ENCODE data around the gene KCP.

The KCP gene

DNA sequence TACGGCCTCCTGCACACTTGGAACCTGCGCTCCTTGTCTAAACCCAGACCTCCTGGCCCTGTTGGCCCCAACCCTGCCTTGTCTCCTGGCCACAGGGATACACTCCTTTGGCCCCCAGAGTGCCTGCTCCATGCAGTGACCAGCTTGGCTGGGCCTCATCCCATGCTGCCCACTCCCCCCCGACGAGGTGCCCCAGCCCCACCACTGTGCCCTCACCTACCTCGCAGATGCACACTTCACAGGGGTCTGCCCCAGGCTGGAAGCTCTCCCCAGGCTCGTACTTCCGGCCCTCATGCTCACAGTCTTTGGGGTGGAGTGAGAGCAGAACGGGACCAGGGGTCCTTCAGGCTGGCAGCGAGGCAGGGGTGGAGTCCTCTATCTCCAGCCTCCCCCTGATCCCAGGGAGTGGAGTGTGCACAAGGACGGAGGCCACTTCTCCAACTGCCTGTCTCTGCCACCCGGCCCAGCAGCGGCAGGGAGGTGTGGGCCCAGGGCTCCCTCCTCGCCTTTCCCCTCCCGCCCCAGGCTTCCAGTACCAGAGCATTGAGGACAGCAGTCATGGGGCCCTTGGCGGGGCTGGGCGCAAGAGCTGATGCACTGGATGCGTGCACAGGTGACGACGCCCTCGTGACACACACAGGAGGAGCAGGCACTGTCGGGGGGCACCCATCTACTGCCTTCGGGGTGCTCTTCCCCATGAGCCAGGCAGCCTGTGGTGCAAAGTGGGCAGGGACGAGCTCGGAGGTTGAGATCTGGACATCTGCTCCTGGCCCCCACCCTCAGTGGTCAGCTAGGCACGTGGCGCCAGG, 25.7 kb downstream of the KCP start:
- peak in 1 of 3 donors; percentile 41 for DNase-seq
- H3K9me3 ChIP-seq (ENCODE audit: control extremely low read depth in 1 of 5, control insufficient read depth in 4 of 5, insufficient read depth in 2 of 5, low read depth in 1 of 5, low read length in 4 of 5): no peaks in the 10 kb centered on the region
- CTCF ChIA-PET: interaction anchor here (1.5 to 9.8 kb wide), 8 partner anchors 12 to 81 kb away, joined by 3 to 123 read pairs (median 8); partner anchors contain the start of gene ATP6V1F
- POLR2A ChIA-PET: no interaction called here
- H3K27ac ChIP-seq (ENCODE audit: insufficient read depth in 1 of 2, low read depth in 1 of 2, low read length in 2 of 2, poor library complexity in 1 of 2, severe bottlenecking in 2 of 2): no peak overlapping the region
- no peaks in the 10 kb centered on the region for H3K36me3 ChIP-seq (ENCODE audit: control insufficient read depth in 4 of 4, insufficient read depth in 4 of 4, low read length in 3 of 4)
- peaks cover 0 to 15% (median 5%) of the 10 kb centered on the region in 5 experiments for H3K27me3 ChIP-seq (replicated peaks in 2 of 5; ENCODE audit: control insufficient read depth in 4 of 5, insufficient read depth in 5 of 5, low read length in 4 of 5)
- WGBS (ENCODE audit: insufficient coverage): 96% methylated on average over 17 of the region's 26 CpGs
- no peak overlapping the region for H3K4me3 ChIP-seq (ENCODE audit: control insufficient read depth in 1 of 7, extremely low read depth in 1 of 7, insufficient read depth in 4 of 7, low read depth in 2 of 7, low read length in 6 of 7)
- peaks cover 0 to 5% (median 4%) of the 10 kb centered on the region in 4 experiments for H3K4me1 ChIP-seq (ENCODE audit: control extremely low read depth in 1 of 4, control insufficient read depth in 4 of 4, insufficient read depth in 4 of 4, low read length in 3 of 4)

DNA sequence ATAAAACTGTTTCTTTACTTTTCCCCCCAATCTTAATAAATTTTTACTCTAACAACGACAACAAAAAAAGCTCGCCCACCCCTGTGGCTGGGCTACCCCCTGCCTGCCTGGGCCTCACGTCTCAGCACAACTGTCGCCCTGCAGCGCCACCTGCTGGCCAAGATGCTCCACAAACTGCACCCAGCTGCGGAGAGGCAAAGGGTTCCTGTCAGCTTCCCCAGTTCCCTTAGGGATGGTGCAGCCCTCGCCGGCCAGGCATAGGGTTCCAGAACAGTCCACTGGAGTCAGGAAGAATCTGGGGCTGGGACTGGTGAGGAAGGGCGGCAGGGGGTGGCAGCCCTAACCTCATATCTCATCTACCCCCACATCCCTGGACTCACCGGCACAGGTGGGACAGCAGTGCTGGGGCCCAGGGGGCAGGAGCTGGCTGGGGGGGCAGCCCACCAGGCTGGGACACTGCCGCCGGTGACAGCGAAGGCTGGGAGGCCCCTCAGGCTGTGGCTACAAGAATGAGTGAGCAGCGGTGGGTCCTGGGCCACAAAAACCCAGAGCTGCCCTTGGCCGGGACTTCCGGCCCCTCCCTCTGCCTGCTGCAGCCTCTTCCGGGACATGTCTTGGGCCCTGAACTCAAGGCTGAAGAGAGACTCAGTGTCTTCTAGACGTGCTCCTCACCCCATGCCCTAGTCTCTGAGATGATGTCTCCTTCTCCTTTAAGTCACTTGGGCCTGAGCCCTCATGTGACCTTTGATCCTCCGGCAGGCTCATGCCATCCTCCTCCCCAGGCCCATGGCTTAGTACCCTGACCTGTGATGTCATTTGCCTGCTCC, 26.7 kb downstream of the KCP start:
- WGBS (ENCODE audit: insufficient coverage): 56% methylated on average over 16 of the region's 19 CpGs
- H3K4me3 ChIP-seq (ENCODE audit: control insufficient read depth in 1 of 7, extremely low read depth in 1 of 7, insufficient read depth in 4 of 7, low read depth in 2 of 7, low read length in 6 of 7): no peak overlapping the region
- no peak overlapping the region for H3K27ac ChIP-seq (ENCODE audit: insufficient read depth in 1 of 2, low read depth in 1 of 2, low read length in 2 of 2, poor library complexity in 1 of 2, severe bottlenecking in 2 of 2)
- peaks cover 0 to 8% (median 4%) of the 10 kb centered on the region in 5 experiments for H3K27me3 ChIP-seq (replicated peaks in 2 of 5; ENCODE audit: control insufficient read depth in 4 of 5, insufficient read depth in 5 of 5, low read length in 4 of 5)
- CTCF ChIA-PET: interaction anchor here (0.6 to 9.8 kb wide), 18 partner anchors 9 to 409 kb away, joined by 3 to 123 read pairs (median 4); partner anchors contain the start of gene ATP6V1F
- DNase-seq: peak; percentile 76 to 89 (median 84)
- POLR2A ChIA-PET: no interaction called here
- peaks cover 0 to 5% (median 4%) of the 10 kb centered on the region in 4 experiments for H3K4me1 ChIP-seq (ENCODE audit: control extremely low read depth in 1 of 4, control insufficient read depth in 4 of 4, insufficient read depth in 4 of 4, low read length in 3 of 4)
- H3K36me3 ChIP-seq (ENCODE audit: control insufficient read depth in 4 of 4, insufficient read depth in 4 of 4, low read length in 3 of 4): no peaks in the 10 kb centered on the region
- no peaks in the 10 kb centered on the region for H3K9me3 ChIP-seq (ENCODE audit: control extremely low read depth in 1 of 5, control insufficient read depth in 4 of 5, insufficient read depth in 2 of 5, low read depth in 1 of 5, low read length in 4 of 5)

DNA sequence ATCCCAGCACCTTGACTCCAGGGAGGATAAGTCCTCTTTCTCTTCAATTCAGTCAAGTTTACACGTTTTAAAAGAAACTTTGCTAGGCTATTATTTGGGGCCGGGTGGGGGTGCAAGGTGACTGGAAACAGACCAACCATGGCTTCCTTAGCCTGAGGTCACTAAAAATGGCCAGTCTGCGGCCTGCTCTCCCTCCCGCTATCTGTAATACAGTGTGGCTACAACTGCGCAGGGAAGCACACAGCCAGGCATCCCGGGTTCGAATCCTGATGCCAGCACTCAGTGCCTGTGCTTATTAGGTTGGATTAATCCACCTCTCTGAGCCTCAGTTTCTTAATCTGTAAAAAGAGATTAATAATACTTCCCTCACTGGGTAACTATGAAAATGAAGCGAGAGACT, 28.4 kb downstream of the KCP start:
- H3K9me3 ChIP-seq (ENCODE audit: control extremely low read depth in 1 of 5, control insufficient read depth in 4 of 5, insufficient read depth in 2 of 5, low read depth in 1 of 5, low read length in 4 of 5): no peaks in the 10 kb centered on the region
- POLR2A ChIA-PET: no interaction called here
- peaks cover 0 to 3% (median 0%) of the 10 kb centered on the region in 5 experiments for H3K27me3 ChIP-seq (replicated peaks in 2 of 5; ENCODE audit: control insufficient read depth in 4 of 5, insufficient read depth in 5 of 5, low read length in 4 of 5)
- H3K4me3 ChIP-seq (ENCODE audit: control insufficient read depth in 1 of 7, extremely low read depth in 1 of 7, insufficient read depth in 4 of 7, low read depth in 2 of 7, low read length in 6 of 7): no peak overlapping the region
- CTCF ChIA-PET: interaction anchor here (1.0 to 9.8 kb wide), 14 partner anchors 9 to 537 kb away, joined by 3 to 123 read pairs (median 4); partner anchors contain the start of gene ATP6V1F
- H3K36me3 ChIP-seq (ENCODE audit: control insufficient read depth in 4 of 4, insufficient read depth in 4 of 4, low read length in 3 of 4): no peaks in the 10 kb centered on the region
- peaks cover 0 to 9% (median 4%) of the 10 kb centered on the region in 4 experiments for H3K4me1 ChIP-seq (ENCODE audit: control extremely low read depth in 1 of 4, control insufficient read depth in 4 of 4, insufficient read depth in 4 of 4, low read length in 3 of 4)
- H3K27ac ChIP-seq (ENCODE audit: insufficient read depth in 1 of 2, low read depth in 1 of 2, low read length in 2 of 2, poor library complexity in 1 of 2, severe bottlenecking in 2 of 2): no peak overlapping the region
- DNase-seq: no peak
- 100% methylated on average over 2 of the region's 8 CpGs for WGBS (ENCODE audit: insufficient coverage)

DNA sequence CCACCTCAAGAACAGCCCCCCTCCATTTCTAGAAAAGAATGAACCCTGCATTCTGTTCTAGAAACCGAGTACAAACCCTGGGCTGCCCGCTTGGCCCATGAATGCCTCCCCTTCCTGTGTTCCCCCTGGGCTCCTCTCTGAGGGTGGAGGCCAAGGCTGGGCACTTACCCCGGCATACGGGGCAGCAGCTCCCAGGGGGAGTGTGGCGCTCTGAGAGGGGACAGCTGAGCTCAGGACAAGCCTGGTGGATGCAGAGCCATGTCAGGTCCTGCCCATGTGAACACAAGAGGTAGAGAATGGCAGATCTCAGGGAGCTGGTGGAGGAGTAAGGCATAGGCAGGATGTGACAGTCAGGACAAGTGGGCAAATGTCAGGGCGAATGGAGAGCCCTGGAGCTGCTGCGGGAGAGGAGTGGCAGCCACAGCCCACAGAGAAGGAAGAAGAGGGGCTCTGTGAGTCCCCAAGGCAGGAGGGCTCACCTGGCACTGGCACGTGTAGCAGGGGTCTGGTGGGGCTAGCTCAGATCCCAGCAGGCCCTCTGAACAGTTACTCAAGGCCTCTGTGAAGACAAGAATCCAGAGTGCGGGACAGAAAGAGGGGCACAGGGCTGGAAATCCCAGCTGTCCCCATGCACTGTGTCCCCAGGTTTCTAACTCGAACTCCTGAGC, 28.9 kb downstream of the KCP start:
- H3K4me1 ChIP-seq (ENCODE audit: control extremely low read depth in 1 of 4, control insufficient read depth in 4 of 4, insufficient read depth in 4 of 4, low read length in 3 of 4): peaks cover 0 to 4% (median under 1%) of the 10 kb centered on the region in 4 experiments
- H3K27ac ChIP-seq (ENCODE audit: insufficient read depth in 1 of 2, low read depth in 1 of 2, low read length in 2 of 2, poor library complexity in 1 of 2, severe bottlenecking in 2 of 2): no peak overlapping the region
- ChIA-PET CTCF (interaction anchor here (0.6 to 9.8 kb wide), 15 partner anchors 9 to 537 kb away, joined by 3 to 123 read pairs (median 4); partner anchors contain the start of gene ATP6V1F), POLR2A (interaction anchor here (0.6 kb wide), 2 partner anchors 116 to 306 kb away, joined by 3 read pairs; no protein-coding TSS in a partner anchor)
- H3K27me3 ChIP-seq (replicated peaks in 2 of 5; ENCODE audit: control insufficient read depth in 4 of 5, insufficient read depth in 5 of 5, low read length in 4 of 5): peaks cover 0 to 3% (median 0%) of the 10 kb centered on the region in 5 experiments
- no peak overlapping the region for H3K4me3 ChIP-seq (ENCODE audit: control insufficient read depth in 1 of 7, extremely low read depth in 1 of 7, insufficient read depth in 4 of 7, low read depth in 2 of 7, low read length in 6 of 7)
- no peak for DNase-seq
- H3K9me3 ChIP-seq (ENCODE audit: control extremely low read depth in 1 of 5, control insufficient read depth in 4 of 5, insufficient read depth in 2 of 5, low read depth in 1 of 5, low read length in 4 of 5): no peaks in the 10 kb centered on the region
- WGBS (ENCODE audit: insufficient coverage): 94% methylated on average over 10 of the region's 10 CpGs
- no peaks in the 10 kb centered on the region for H3K36me3 ChIP-seq (ENCODE audit: control insufficient read depth in 4 of 4, insufficient read depth in 4 of 4, low read length in 3 of 4)

DNA sequence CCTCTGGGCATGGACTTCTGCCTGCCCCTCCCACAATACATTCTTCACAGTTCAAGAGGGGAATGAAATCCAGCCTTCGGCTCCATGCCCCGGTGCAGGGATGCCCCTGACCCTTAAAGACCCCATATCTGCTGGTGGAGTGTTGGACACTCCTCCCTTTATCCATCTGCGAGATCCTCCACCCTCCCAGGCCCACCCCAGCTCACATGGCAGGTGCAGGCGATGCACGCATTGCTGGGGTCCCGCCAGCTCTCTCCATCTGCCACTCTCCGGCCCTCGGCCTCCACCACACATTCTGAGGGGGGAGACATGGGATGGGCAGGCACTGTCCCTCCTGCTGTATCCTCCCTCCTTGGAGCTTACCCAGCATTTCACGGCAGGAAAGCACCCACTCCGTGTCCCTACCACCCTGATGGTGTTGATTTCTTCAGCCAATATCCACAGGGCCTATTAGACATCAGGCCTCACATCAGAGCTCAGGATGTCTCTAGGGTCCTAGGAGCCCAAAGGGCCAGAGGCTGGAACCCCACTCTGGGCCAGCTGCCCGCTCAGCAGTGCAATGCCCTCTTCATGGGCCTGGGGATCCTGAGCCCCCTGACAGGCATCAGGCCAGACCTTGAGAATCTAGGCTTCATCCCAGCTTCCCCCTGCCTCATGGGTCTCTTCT, 29.6 kb downstream of the KCP start:
- no peak for DNase-seq

More for the DNA sequence above, 29.6 kb downstream of the KCP start:
- ChIA-PET CTCF (interaction anchor here (1.0 to 9.8 kb wide), 18 partner anchors 8 to 536 kb away, joined by 3 to 123 read pairs (median 4); partner anchors contain the start of gene ATP6V1F), POLR2A (interaction anchor here (0.6 kb wide), 2 partner anchors 115 to 305 kb away, joined by 3 read pairs; no protein-coding TSS in a partner anchor)
- Histone ChIP-seq H3K27me3 (replicated peaks in 2 of 5; ENCODE audit: control insufficient read depth in 4 of 5, insufficient read depth in 5 of 5, low read length in 4 of 5) (no peaks in the 10 kb centered on the region), H3K36me3 (ENCODE audit: control insufficient read depth in 4 of 4, insufficient read depth in 4 of 4, low read length in 3 of 4) (no peaks in the 10 kb centered on the region), H3K4me3 (ENCODE audit: control insufficient read depth in 1 of 7, extremely low read depth in 1 of 7, insufficient read depth in 4 of 7, low read depth in 2 of 7, low read length in 6 of 7) (no peak overlapping the region), H3K4me1 (ENCODE audit: control extremely low read depth in 1 of 4, control insufficient read depth in 4 of 4, insufficient read depth in 4 of 4, low read length in 3 of 4) (peaks cover 0 to 4% (median 0%) of the 10 kb centered on the region in 4 experiments), H3K9me3 (ENCODE audit: control extremely low read depth in 1 of 5, control insufficient read depth in 4 of 5, insufficient read depth in 2 of 5, low read depth in 1 of 5, low read length in 4 of 5) (no peaks in the 10 kb centered on the region), H3K27ac (ENCODE audit: insufficient read depth in 1 of 2, low read depth in 1 of 2, low read length in 2 of 2, poor library complexity in 1 of 2, severe bottlenecking in 2 of 2) (no peak overlapping the region)
- WGBS (ENCODE audit: insufficient coverage): 92% methylated on average over 9 of the region's 11 CpGs
